Adrenal gland (tissue), 12 donors: ENCODE measurements around the gene ZCWPW1. TPM values are rescaled to one million over a fixed set of nuclear protein-coding genes. Genes with fewer than 3 reads are reported as not detected.

Experiments
- DNase-seq, 7 donors: peaks; one replicate each; pipeline ENCODE4 v3.0.0-alpha.2; 2019 to 2020
- H3K27ac ChIP-seq, 5 donors: fragments of 200-600 bp; sonication (generic) in 4 of 5; 1 replicate in 3 of 5; 2 replicates in 2 of 5; pipeline versions ENCODE4 v1.5.1 to v1.8.0; 2016 to 2020; ENCODE audit warnings: mild to moderate bottlenecking in 1 of 5
- H3K27me3 ChIP-seq: fragments of 200-600 bp; 2 replicates; pipeline ENCODE4 v1.8.0; 2021
- H3K36me3 ChIP-seq, 2 donors: fragments of 200-600 bp; replicated peaks in 1 of 2; 1 replicate in 1 of 2; 2 replicates in 1 of 2; pipeline versions ENCODE4 v1.5.1 to v1.8.0; 2018 to 2022
- H3K4me1 ChIP-seq, 2 donors: fragments of 200-600 bp; replicated peaks in 1 of 2; 1 replicate in 1 of 2; 2 replicates in 1 of 2; pipeline versions ENCODE4 v1.5.1 to v1.8.0; 2018 to 2021
- H3K4me3 ChIP-seq, 4 donors: fragments of 200-600 bp; sonication (generic) in 3 of 4; one replicate each; pipeline ENCODE4 v1.5.1; 2016 to 2018
- H3K9me3 ChIP-seq, 3 donors: fragments of 200-600 bp; sonication (generic) in 1 of 3; replicated peaks in 1 of 3; 1 replicate in 2 of 3; 2 replicates in 1 of 3; pipeline versions ENCODE4 v1.5.1 to v1.8.0; 2016 to 2021
- CTCF ChIP-seq, 6 experiments: fragments of 450-650 bp in 4 of 6; fragments of 200-600 bp in 2 of 6; sonication (generic) in 1 of 6; IDR thresholded peaks; 1 replicate in 5 of 6; 2 replicates in 1 of 6; pipeline versions ENCODE4 v1.5.1 to v1.8.0; 2016 to 2021; ENCODE audit warnings: antibody characterized with exemption in 6 of 6, mild to moderate bottlenecking in 2 of 6, moderate library complexity in 1 of 6
- POLR2A ChIP-seq, 2 donors: fragments of 450-650 bp; IDR thresholded peaks; one replicate each; pipeline ENCODE4 v1.6.1; 2017; ENCODE audit warnings: antibody characterized with exemption in 2 of 2, mild to moderate bottlenecking in 2 of 2, moderate library complexity in 1 of 2
- WGBS, 4 donors: extraction: QIAGEN DNeasy Blood & Tissue Kit in 2 of 4; methylation state at CpG; one replicate each; pipeline versions ENCODE4 v1.1.5 to v1.1.7; 2013 to 2017; 5-methylcytosine and 5-hydroxymethylcytosine counted together
- intact Hi-C, 2 donors: fragments of 100-400 bp; cut with DNase I; formaldehyde crosslinking; loops; one replicate each; pipeline versions ENCODE4 v1.14.1 to v1.15.0; 2022 to 2023
- polyA plus RNA-seq, 3 donors: library from polyadenylated mRNA; stranded (reverse); fragments of 200-250 nt in 2 of 3; fragments of 350-450 nt in 1 of 3; fragmentation: Illumina TruSeq in 1 of 3; extraction: RNeasy Lipid Tissue Mini Kit (QIAGEN cat#74804) in 1 of 3; gene quantifications; one replicate each; pipeline ENCODE4 v1.2.3, GENCODE V29; 2013 to 2014
- total RNA-seq, 9 donors: library from RNA; depleted of rRNA in 4 of 9; stranded (reverse); fragments of >200 nt in 4 of 9; fragments of 120-200 nt in 1 of 9; fragmentation: NEBNext Ultra II Directional in 1 of 9; extraction: Animal tissue kit (Norgen Biotek cat#: 25700) in 1 of 9; gene quantifications; one replicate each; pipeline versions ENCODE4 v1.1.0 to v1.2.4, GENCODE V29; 2013 to 2023
- donor health status: healthy with polysubstance abuse.
- donor health status: Bipolar disorder and iron deficiency.
- donor health status: DM: yes; HTN: yes; CAD: no.
- donor health status: DM: no; HTN: no; CAD: no.
- donor health status: DM: no; HTN: no; CAD: no.
- donor health status: DM: yes; HTN: yes; CAD: no.

ZCWPW1 gene
- total and polyA plus RNA-seq, 12 donors: 1.0 to 20.2 (median 4.7) TPM

- no peak overlapping the region for H3K4me3 ChIP-seq
- WGBS, 4 donors: 75 to 84% (median 80%) methylated on average over 11 to 16 of the region's 16 CpGs
Measured at GRCh38 chr7:100472121-100472851, 43.8 kb upstream of the ZCWPW1 start.

GRCh38 chr7:100471021-100471420 is 42.5 kb upstream of the ZCWPW1 start:
- Histone ChIP-seq H3K27ac (peak overlapping the region in 1 of 5 donors; percentile 48), H3K4me3 (no peak overlapping the region), H3K9me3 (no peaks in the 10 kb centered on the region), H3K27me3 (no peaks in the 10 kb centered on the region), H3K36me3 (peaks cover 0 to 51% of the 10 kb centered on the region in 2 donors), H3K4me1 (peaks cover 18 to 44% of the 10 kb centered on the region in 2 donors)
- WGBS, 4 donors: 0 to 54% (median 53%) methylated on average over 2 to 4 of the region's 4 CpGs; no CpG with 5 or more reads in 1 of the 4 donors
- intact Hi-C loops: no loop called here
- TF ChIP-seq CTCF (IDR thresholded peaks at IDR 0.05) (no peak), POLR2A (IDR thresholded peaks at IDR 0.05) (no peak)
- no peak for DNase-seq

More at GRCh38 chr7:100472121-100472851, 43.8 kb upstream of the ZCWPW1 start:
- TF ChIP-seq CTCF (IDR thresholded peaks at IDR 0.05) (no peak), POLR2A (IDR thresholded peaks at IDR 0.05) (no peak)
- peak overlapping the region in 2 of 5 donors; percentile 60 to 78 for H3K27ac ChIP-seq
- no peak for DNase-seq
- no peaks in the 10 kb centered on the region for H3K27me3 ChIP-seq
- H3K9me3 ChIP-seq: no peaks in the 10 kb centered on the region
- intact Hi-C loops: no loop called here
- peaks cover 0 to 43% of the 10 kb centered on the region in 2 donors for H3K36me3 ChIP-seq
- peaks cover 24 to 53% of the 10 kb centered on the region in 2 donors for H3K4me1 ChIP-seq

GRCh38 chr7:100469227-100470044 is 40.9 kb upstream of the ZCWPW1 start:
- H3K4me3 ChIP-seq: no peak overlapping the region
- H3K27me3 ChIP-seq: no peaks in the 10 kb centered on the region
- H3K36me3 ChIP-seq: peaks cover 0 to 46% of the 10 kb centered on the region in 2 donors
- peak overlapping the region in 2 of 5 donors; percentile 33 to 41 for H3K27ac ChIP-seq
- H3K4me1 ChIP-seq: peaks cover 17 to 36% of the 10 kb centered on the region in 2 donors
- no peak for TF ChIP-seq POLR2A (IDR thresholded peaks at IDR 0.05)
- TF ChIP-seq CTCF (IDR thresholded peaks at IDR 0.05): peak; percentile 92 to 99 (median 96)
- WGBS, 4 donors: 11 to 29% (median 29%) methylated on average over 7 to 13 of the region's 13 CpGs
- DNase-seq: peak; percentile 84 to 95 (median 92)
- intact Hi-C loops: loop anchor here (5.0 kb wide), 3 partner anchors 93 to 218 kb away; no protein-coding TSS in a partner anchor
- no peaks in the 10 kb centered on the region for H3K9me3 ChIP-seq
